GM18505 (cell line): ENCODE results near the gene RYR2.
A peak's percentile ranks its signal among the peaks of the same experiment; 100 is the strongest.
"Not testable (repeated sequence)": the region's sequence is repeated elsewhere in the genome, so short reads cannot be mapped to it uniquely, and the experiment has no call there.

Experiments used
- ATAC-seq: cut with Tn5 transposase; IDR thresholded peaks from one replicate; pipeline ENCODE4 v1.9.1; 2021; ENCODE audit not compliant: unreplicated experiment
- POLR2A ChIP-seq: IDR thresholded peaks from 4 replicates; pipeline ENCODE4 v1.6.1; 2011; ENCODE audit warnings: borderline replicate concordance; ENCODE audit not compliant: insufficient read depth, insufficient read length; ENCODE audit errors: extremely low read depth

Gene RYR2

GRCh38 chr1:237261198-237261597 is 219.2 kb downstream of the RYR2 start:
- no peak for ATAC-seq
- no peak for TF ChIP-seq POLR2A

- TF ChIP-seq POLR2A = no peak
- no peak for ATAC-seq
These were observed 225.8 kb downstream of the RYR2 start for GRCh38 chr1:237267743-237268142.

GRCh38 chr1:237269938-237270337 is 228.0 kb downstream of the RYR2 start:
- ATAC-seq = peak; percentile 73
- TF ChIP-seq POLR2A = no peak

GRCh38 chr1:237270353-237270752 is 228.4 kb downstream of the RYR2 start:
- TF ChIP-seq POLR2A = no peak

GRCh38 chr1:237277994-237278393 is 236.0 kb downstream of the RYR2 start:
- not testable (repeated sequence) for ATAC-seq

More at GRCh38 chr1:237270353-237270752, 228.4 kb downstream of the RYR2 start:
- ATAC-seq = no peak

- no peak for ATAC-seq
- no peak for TF ChIP-seq POLR2A
These were observed 237.6 kb downstream of the RYR2 start for GRCh38 chr1:237279629-237280028.

- TF ChIP-seq POLR2A = no peak
- no peak for ATAC-seq
These were observed 239.5 kb downstream of the RYR2 start for GRCh38 chr1:237281481-237281880.

GRCh38 chr1:237282208-237282783 is 240.3 kb downstream of the RYR2 start:
- no peak for ATAC-seq

GRCh38 chr1:237287876-237288521 is 246.0 kb downstream of the RYR2 start:
- no peak for TF ChIP-seq POLR2A
- ATAC-seq = no peak

More at GRCh38 chr1:237282208-237282783, 240.3 kb downstream of the RYR2 start:
- no peak for TF ChIP-seq POLR2A

GRCh38 chr1:237293804-237294203 is 251.8 kb downstream of the RYR2 start:
- TF ChIP-seq POLR2A = no peak
- no peak for ATAC-seq

GRCh38 chr1:237296861-237297260 is 254.9 kb downstream of the RYR2 start:
- ATAC-seq = no peak

GRCh38 chr1:237300642-237301041 is 258.7 kb downstream of the RYR2 start:
- no peak for ATAC-seq
- no peak for TF ChIP-seq POLR2A

More at GRCh38 chr1:237296861-237297260, 254.9 kb downstream of the RYR2 start:
- TF ChIP-seq POLR2A = no peak

- ATAC-seq = no peak
- TF ChIP-seq POLR2A = no peak
These were observed 261.9 kb downstream of the RYR2 start for GRCh38 chr1:237303929-237304328.

- TF ChIP-seq POLR2A = no peak
- no peak for ATAC-seq
These were observed 264.7 kb downstream of the RYR2 start for GRCh38 chr1:237306726-237307125.
